Gastrocnemius medialis (tissue), 4 donors: Measurements from ENCODE around the gene SPACA6. TPM values are rescaled to one million over a fixed set of nuclear protein-coding genes. Genes with fewer than 3 reads are reported as not detected.
"Not testable (repeated sequence)": the region's sequence is repeated elsewhere in the genome, so short reads cannot be mapped to it uniquely, and the experiment has no call there.

Source experiments
- ATAC-seq, 2 donors: fragments of 150-250 bp; one replicate each; pipeline ENCODE4 v1.9.1; 2016
- DNase-seq, 2 donors: peaks; one replicate each; pipeline ENCODE4 v3.0.0-alpha.2; 2019
- H3K27ac ChIP-seq, 4 donors: fragments of 200-600 bp; sonication (generic); 1 replicate in 1 of 4; 2 replicates in 3 of 4; pipeline ENCODE4 v1.5.1; 2016 to 2018; ENCODE audit warnings: mild to moderate bottlenecking in 2 of 4, moderate library complexity in 1 of 4
- H3K27me3 ChIP-seq, 3 donors: fragments of 200-600 bp; sonication (generic) in 2 of 3; 1 replicate in 1 of 3; 2 replicates in 2 of 3; pipeline versions ENCODE4 v1.5.1 to v1.6.0; 2016 to 2019; ENCODE audit warnings: mild to moderate bottlenecking in 1 of 3, moderate library complexity in 1 of 3
- H3K36me3 ChIP-seq, 2 donors: fragments of 200-600 bp; sonication (generic) in 1 of 2; one replicate each; pipeline ENCODE4 v1.5.1; 2017 to 2018
- H3K4me1 ChIP-seq, 2 donors: fragments of 200-600 bp; sonication (generic) in 1 of 2; one replicate each; pipeline ENCODE4 v1.5.1; 2016 to 2017; ENCODE audit warnings: mild to moderate bottlenecking in 2 of 2
- H3K4me3 ChIP-seq, 4 donors: fragments of 200-600 bp; sonication (generic) in 3 of 4; 1 replicate in 1 of 4; 2 replicates in 3 of 4; pipeline ENCODE4 v1.5.1; 2016 to 2019; ENCODE audit warnings: mild to moderate bottlenecking in 2 of 4
- H3K9me3 ChIP-seq, 3 donors: fragments of 200-600 bp; sonication (generic) in 2 of 3; 1 replicate in 1 of 3; 2 replicates in 2 of 3; pipeline ENCODE4 v1.5.1; 2016 to 2019
- CTCF ChIP-seq, 5 experiments: fragments of 450-650 bp in 3 of 5; fragments of 200-600 bp in 2 of 5; sonication (generic) in 2 of 5; IDR thresholded peaks in 4 of 5; conservative IDR thresholded peaks in 1 of 5; 1 replicate in 4 of 5; 2 replicates in 1 of 5; pipeline ENCODE4 v1.5.1; 2016 to 2019; ENCODE audit warnings: antibody characterized with exemption in 5 of 5, mild to moderate bottlenecking in 3 of 5, moderate library complexity in 3 of 5
- POLR2A ChIP-seq, 2 donors: fragments of 450-650 bp; IDR thresholded peaks; one replicate each; pipeline ENCODE4 v1.6.1; 2017; ENCODE audit warnings: antibody characterized with exemption in 2 of 2, mild to moderate bottlenecking in 2 of 2, moderate library complexity in 2 of 2
- in situ Hi-C, 4 donors: fragments of 200-750 bp; cut with MboI; loops; one replicate each; pipeline versions ENCODE4 v1.15.0 to v1.8.0; 2017; ENCODE audit warnings: low sequenced_read_pairs in 4 of 4
- intact Hi-C: fragments of 100-400 bp; cut with DNase I; formaldehyde crosslinking; loops from one replicate; pipeline ENCODE4 v1.15.1; 2023; ENCODE audit warnings: low total_unique reads
- total RNA-seq, 4 donors: library from RNA; depleted of rRNA; stranded (reverse); fragments of >200 nt; gene quantifications; one replicate each; pipeline versions ENCODE4 v1.1.0 to v1.2.3, GENCODE V29; 2016

The SPACA6 gene
- total RNA-seq, 4 donors from 2014 or later, result 0.64 to 0.94 (median 0.71) TPM; not detected in 1

DNA sequence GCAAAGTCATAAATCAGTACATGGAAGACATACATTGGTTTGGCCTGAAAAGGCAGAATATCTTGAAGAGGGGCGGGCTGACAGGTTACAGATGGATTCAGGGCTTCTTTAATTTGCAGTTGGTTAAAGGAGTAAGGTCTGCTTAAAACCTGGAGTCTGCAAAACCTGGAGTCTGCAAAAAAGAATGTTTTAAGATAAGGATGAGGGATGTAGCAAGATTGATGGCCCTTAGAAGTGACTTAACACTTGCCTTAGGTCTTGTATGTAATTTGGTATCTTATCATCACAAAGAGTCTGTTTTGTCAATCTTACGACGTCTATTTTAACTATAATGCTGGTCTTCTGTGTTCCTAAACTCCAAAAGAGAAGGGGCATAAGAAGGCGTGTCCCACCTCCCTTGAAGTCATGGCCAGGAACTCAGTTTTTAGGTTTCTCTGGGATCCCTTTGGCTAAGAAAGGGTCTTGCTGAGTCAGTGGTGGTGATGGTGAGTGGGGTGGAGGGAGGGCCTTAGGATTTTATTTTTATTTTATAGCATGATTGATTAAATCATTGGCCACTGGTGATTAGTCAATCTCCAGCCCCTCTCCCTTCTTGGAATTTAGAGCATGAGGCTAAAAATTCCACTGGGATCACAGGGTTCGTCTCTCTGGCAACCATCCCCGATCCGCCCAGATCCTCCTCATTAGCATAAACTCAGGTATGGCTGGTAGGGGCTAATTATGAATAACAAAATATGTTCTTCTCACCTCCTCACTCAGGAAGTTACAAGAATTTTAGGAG lies 40.8 kb downstream of the SPACA6 start:
- no peak for DNase-seq
- Histone ChIP-seq H3K4me1 (no peaks in the 10 kb centered on the region), H3K27me3 (no peaks in the 10 kb centered on the region), H3K9me3 (no peaks in the 10 kb centered on the region), H3K27ac (no peak overlapping the region), H3K4me3 (no peak overlapping the region), H3K36me3 (no peaks in the 10 kb centered on the region)
- TF ChIP-seq CTCF (IDR thresholded peaks at IDR 0.05 in 4 of 5, conservative IDR thresholded peaks at IDR 0.05 in 1 of 5) (no peak), POLR2A (IDR thresholded peaks at IDR 0.05) (no peak)
- intact Hi-C loops, result no loop called here
- no peak for ATAC-seq
- in situ Hi-C loops, result no loop called here

DNA sequence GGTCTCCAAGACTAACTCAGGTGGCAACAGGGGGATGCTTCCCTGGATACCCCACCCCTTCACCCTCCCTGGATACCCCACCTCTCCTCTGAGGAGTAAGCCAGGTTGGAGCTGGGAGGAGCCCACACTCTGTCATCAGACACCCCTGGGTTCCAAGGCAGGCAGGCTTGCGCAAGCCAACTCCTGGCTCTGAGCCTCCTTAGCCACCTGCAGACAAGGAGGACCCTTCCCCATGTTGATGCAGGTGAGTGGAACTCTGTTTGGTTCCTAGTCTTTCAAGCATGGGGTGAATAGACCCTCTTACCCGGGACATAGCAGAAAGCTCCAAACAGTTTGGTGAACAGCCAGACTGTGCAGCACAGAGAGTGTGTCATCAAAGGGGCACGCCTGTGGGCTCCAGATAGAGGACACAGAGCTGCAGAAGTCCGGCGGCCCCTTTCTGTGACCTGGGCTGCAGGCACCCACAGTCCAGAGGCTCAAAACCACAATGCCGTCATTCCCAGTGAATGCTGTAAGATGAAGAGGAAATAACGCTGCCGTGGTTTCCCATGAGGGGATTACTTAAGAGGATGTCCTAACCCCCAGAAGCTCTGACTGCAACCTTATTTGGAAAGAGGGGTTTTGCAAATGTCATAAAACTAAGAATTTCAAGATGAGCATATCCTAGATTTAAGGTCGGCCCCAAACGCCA lies 42.8 kb downstream of the SPACA6 start:
- no peak for ATAC-seq
- no peak for TF ChIP-seq POLR2A (IDR thresholded peaks at IDR 0.05)
- no peak for TF ChIP-seq CTCF (IDR thresholded peaks at IDR 0.05 in 4 of 5, conservative IDR thresholded peaks at IDR 0.05 in 1 of 5)
- in situ Hi-C loops, result no loop called here
- Histone ChIP-seq H3K36me3 (no peaks in the 10 kb centered on the region), H3K27ac (no peak overlapping the region), H3K4me1 (no peaks in the 10 kb centered on the region), H3K4me3 (no peak overlapping the region), H3K27me3 (no peaks in the 10 kb centered on the region), H3K9me3 (no peaks in the 10 kb centered on the region)
- intact Hi-C loops, result no loop called here
- peak; percentile 16 to 43 for DNase-seq

- no peak for DNase-seq
- ATAC-seq, result no peak
- in situ Hi-C loops, result no loop called here
- intact Hi-C loops, result no loop called here
- Histone ChIP-seq H3K4me3 (no peak overlapping the region), H3K9me3 (no peaks in the 10 kb centered on the region), H3K27me3 (no peaks in the 10 kb centered on the region), H3K36me3 (no peaks in the 10 kb centered on the region), H3K27ac (no peak overlapping the region), H3K4me1 (no peaks in the 10 kb centered on the region)
- TF ChIP-seq CTCF (IDR thresholded peaks at IDR 0.05 in 4 of 5, conservative IDR thresholded peaks at IDR 0.05 in 1 of 5), result no peak
- no peak for TF ChIP-seq POLR2A (IDR thresholded peaks at IDR 0.05)
These were observed 44.3 kb downstream of the SPACA6 start for GRCh38 chr19:51737389-51737788.

DNA sequence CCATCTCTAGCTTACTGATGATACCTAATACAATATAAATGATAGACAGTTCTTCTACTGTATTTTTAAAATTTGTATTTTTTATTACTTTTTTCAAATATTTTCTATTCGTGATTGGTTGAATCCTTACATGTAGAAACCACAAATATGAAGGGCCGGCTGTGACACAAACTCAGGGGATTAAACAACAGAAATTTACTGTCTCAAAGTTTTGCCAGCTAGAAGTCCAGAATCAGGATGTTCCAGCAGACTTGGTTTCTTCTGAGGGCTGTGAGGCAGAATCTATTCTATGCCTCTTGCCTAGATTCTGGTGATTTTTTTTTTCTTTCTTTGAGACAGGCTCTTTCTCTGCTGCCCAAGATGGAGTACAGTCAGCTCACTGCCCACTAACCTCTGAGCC lies 44.8 kb downstream of the SPACA6 start:
- Histone ChIP-seq H3K4me3 (no peak overlapping the region), H3K27me3 (no peaks in the 10 kb centered on the region), H3K27ac (no peak overlapping the region), H3K4me1 (no peaks in the 10 kb centered on the region), H3K36me3 (no peaks in the 10 kb centered on the region), H3K9me3 (no peaks in the 10 kb centered on the region)
- no peak for ATAC-seq
- TF ChIP-seq POLR2A (IDR thresholded peaks at IDR 0.05), result no peak
- no peak for TF ChIP-seq CTCF (IDR thresholded peaks at IDR 0.05 in 4 of 5, conservative IDR thresholded peaks at IDR 0.05 in 1 of 5)
- intact Hi-C loops, result no loop called here
- DNase-seq, result no peak
- in situ Hi-C loops, result no loop called here

GRCh38 chr19:51738523-51738922 lies 45.4 kb downstream of the SPACA6 start:
- H3K27me3 ChIP-seq, H3K9me3 ChIP-seq, H3K36me3 ChIP-seq, H3K4me1 ChIP-seq, in situ Hi-C loops, intact Hi-C loops, DNase-seq, H3K4me3 ChIP-seq, H3K27ac ChIP-seq, ATAC-seq: not testable (repeated sequence)
